Neuronal stem cell (in vitro differentiated cells): Measurements from ENCODE around the gene OAS2.

Source experiments
- DNase-seq: peaks from one replicate; pipeline ENCODE4 v3.0.0-alpha.2; 2013; ENCODE audit warnings: low spot score
- H2AFZ ChIP-seq: one replicate; pipeline ENCODE4 v1.6.1; 2013; ENCODE audit warnings: mild to moderate bottlenecking, low read length, inconsistent platforms
- H2AK5ac ChIP-seq: 2 replicates; pipeline ENCODE4 v1.6.1; 2013; ENCODE audit warnings: low read depth, mild to moderate bottlenecking, inconsistent platforms, low read length, moderate library complexity, mixed read lengths
- H2BK120ac ChIP-seq: 2 replicates; pipeline ENCODE4 v1.6.1; 2013; ENCODE audit warnings: low read depth, mild to moderate bottlenecking, inconsistent platforms, low read length, moderate library complexity, mixed read lengths
- H2BK12ac ChIP-seq: one replicate; pipeline ENCODE4 v1.6.1; 2013; ENCODE audit warnings: low read length, inconsistent platforms
- H2BK15ac ChIP-seq: 2 replicates; pipeline ENCODE4 v1.6.1; 2013; ENCODE audit warnings: mild to moderate bottlenecking, low read length, inconsistent platforms, mixed read lengths
- H2BK5ac ChIP-seq: one replicate; pipeline ENCODE4 v1.6.1; 2013; ENCODE audit warnings: inconsistent platforms, mild to moderate bottlenecking, low read length, moderate library complexity
- H3K14ac ChIP-seq: one replicate; pipeline ENCODE4 v1.6.1; 2013; ENCODE audit warnings: low read length, inconsistent platforms
- H3K18ac ChIP-seq: 2 replicates; pipeline ENCODE4 v1.6.1; 2013; ENCODE audit warnings: low read length, inconsistent platforms
- H3K23ac ChIP-seq: 2 replicates; pipeline ENCODE4 v1.6.1; 2013; ENCODE audit warnings: low read depth, mild to moderate bottlenecking, mixed read lengths, low read length, inconsistent platforms; ENCODE audit not compliant: poor library complexity
- H3K27ac ChIP-seq: replicated peaks from 3 replicates; pipeline ENCODE4 v1.5.1; 2013; ENCODE audit warnings: low read length, inconsistent platforms
- H3K27me3 ChIP-seq, 3 experiments: 2 replicates each; pipeline ENCODE4 v1.6.1; 2013; ENCODE audit warnings: low read length in 3 of 3, mild to moderate bottlenecking in 2 of 3, inconsistent platforms in 1 of 3, low read depth in 1 of 3, mixed read lengths in 1 of 3, moderate library complexity in 1 of 3; ENCODE audit not compliant: control insufficient read depth in 3 of 3, insufficient read depth in 3 of 3
- H3K36me3 ChIP-seq, 2 donors: replicated peaks in 1 of 2; 2 replicates each; pipeline ENCODE4 v1.6.1; 2013; ENCODE audit warnings: low read length in 2 of 2; ENCODE audit not compliant: control insufficient read depth in 2 of 2, insufficient read depth in 2 of 2
- H3K4ac ChIP-seq: 2 replicates; pipeline ENCODE4 v1.6.1; 2013; ENCODE audit warnings: inconsistent platforms, mild to moderate bottlenecking, low read length, moderate library complexity
- H3K4me1 ChIP-seq, 2 donors: 1 replicate in 1 of 2; 2 replicates in 1 of 2; pipeline ENCODE4 v1.6.1; 2013; ENCODE audit warnings: low read length in 2 of 2, low read depth in 1 of 2; ENCODE audit not compliant: control insufficient read depth in 2 of 2, insufficient read depth in 1 of 2
- H3K4me2 ChIP-seq: one replicate; pipeline ENCODE4 v1.6.1; 2013; ENCODE audit warnings: mild to moderate bottlenecking, low read length, inconsistent platforms; ENCODE audit not compliant: insufficient read depth, poor library complexity, severe bottlenecking
- H3K4me3 ChIP-seq, 2 donors: 2 replicates each; pipeline ENCODE4 v1.5.1; 2013; ENCODE audit warnings: low read length in 2 of 2, mild to moderate bottlenecking in 2 of 2, inconsistent platforms in 1 of 2, moderate library complexity in 1 of 2
- H3K79me1 ChIP-seq: one replicate; pipeline ENCODE4 v1.6.1; 2013; ENCODE audit warnings: low read depth, mild to moderate bottlenecking, inconsistent platforms, low read length, moderate library complexity
- H3K9ac ChIP-seq: one replicate; pipeline ENCODE4 v1.6.1; 2013; ENCODE audit warnings: mild to moderate bottlenecking, low read depth, low read length, inconsistent platforms; ENCODE audit not compliant: poor library complexity
- H3K9me3 ChIP-seq, 2 donors: replicated peaks in 1 of 2; 2 replicates each; pipeline versions ENCODE3 to v1.6.1; 2013; ENCODE audit warnings: low read length in 2 of 2, mild to moderate bottlenecking in 2 of 2, inconsistent platforms in 1 of 2, low read depth in 1 of 2, mixed read lengths in 1 of 2, moderate library complexity in 1 of 2; ENCODE audit not compliant: control insufficient read depth in 2 of 2, insufficient read depth in 1 of 2
- H4K8ac ChIP-seq: one replicate; pipeline ENCODE4 v1.6.1; 2013; ENCODE audit warnings: low read depth, mild to moderate bottlenecking, inconsistent platforms, low read length, moderate library complexity
- H4K91ac ChIP-seq: one replicate; pipeline ENCODE4 v1.6.1; 2013; ENCODE audit warnings: low read length, low read depth, mild to moderate bottlenecking, inconsistent platforms; ENCODE audit not compliant: poor library complexity
- WGBS, 2 donors: extraction: QIAGEN DNeasy Blood & Tissue Kit; methylation state at CpG; one replicate each; pipeline ENCODE4 v1.1.7; 2013; ENCODE audit warnings: missing lambda C conversion rate in 2 of 2, mixed read lengths in 1 of 2; ENCODE audit not compliant: insufficient read length in 2 of 2, insufficient replicate concordance in 1 of 2; ENCODE audit errors: extremely low coverage in 2 of 2; 5-methylcytosine and 5-hydroxymethylcytosine counted together

OAS2 gene

GRCh38 chr12:113056381-113056630 is 78.0 kb downstream of the OAS2 start:
- Histone ChIP-seq H2BK120ac (peak overlapping the region; percentile 26), H3K4ac (no peak overlapping the region), H4K91ac (no peak overlapping the region), H2BK12ac (no peak overlapping the region), H4K8ac (no peak overlapping the region), H3K4me1 (no peaks in the 10 kb centered on the region), H2BK5ac (no peak overlapping the region), H3K27ac (no peak overlapping the region), H2AK5ac (no peak overlapping the region), H3K9ac (peak overlapping the region; percentile 86), H3K4me2 (peak overlapping the region; percentile 80), H3K4me3 (peak overlapping the region; percentile 47 to 89), H2AFZ (peak overlapping the region; percentile 90), H3K36me3 (peaks cover 0 to 2% of the 10 kb centered on the region in 2 donors), H3K79me1 (peaks cover 2% of the 10 kb centered on the region), H3K23ac (no peak overlapping the region), H2BK15ac (no peak overlapping the region), H3K14ac (no peak overlapping the region), H3K9me3 (no peaks in the 10 kb centered on the region), H3K18ac (peak overlapping the region; percentile 95), H3K27me3 (peaks cover 0 to 68% (median 15%) of the 10 kb centered on the region in 3 experiments)
- DNase-seq, result no peak
- no CpG with 5 or more reads among the region's 8 CpGs for WGBS, 2 donors

- peak within 1 kb of the TSS; percentile 86 for H3K9ac ChIP-seq
- peak within 1 kb of the TSS; percentile 80 for H3K4me2 ChIP-seq
- H2BK120ac ChIP-seq, result peak within 1 kb of the TSS; percentile 26
- no peak within 1 kb of the TSS for H2BK12ac ChIP-seq
- H3K14ac ChIP-seq, result peak within 1 kb of the TSS; percentile 40
- H3K27me3 ChIP-seq, result peaks cover 0 to 66% (median 15%) of the 10 kb centered on the region in 3 experiments
- peaks cover 2% of the 10 kb centered on the region for H3K79me1 ChIP-seq
- H3K27ac ChIP-seq, result no peak within 1 kb of the TSS
- peak within 1 kb of the TSS; percentile 18 for H3K23ac ChIP-seq
- H3K36me3 ChIP-seq, result peaks cover 0 to 2% of the 10 kb centered on the region in 2 donors
- H2BK15ac ChIP-seq, result peak within 1 kb of the TSS; percentile 26
- no peak within 1 kb of the TSS for H4K8ac ChIP-seq
- H3K4ac ChIP-seq, result no peak within 1 kb of the TSS
- peak within 1 kb of the TSS; percentile 90 for H2AFZ ChIP-seq
- no peaks in the 10 kb centered on the region for H3K9me3 ChIP-seq
- H3K4me3 ChIP-seq, result peak within 1 kb of the TSS; percentile 47 to 89
- peak within 1 kb of the TSS; percentile 64 for H2AK5ac ChIP-seq
- no CpG with 5 or more reads among the region's 94 CpGs for WGBS, 2 donors
- H2BK5ac ChIP-seq, result no peak within 1 kb of the TSS
- peak within 1 kb of the TSS; percentile 95 for H3K18ac ChIP-seq
- H4K91ac ChIP-seq, result no peak within 1 kb of the TSS
- no peak for DNase-seq
- no peaks in the 10 kb centered on the region for H3K4me1 ChIP-seq
Measured at GRCh38 chr12:113056631-113057488, 78.5 kb downstream of the OAS2 start, which contains the start of gene DTX1. Gene DTX1, plus strand, starts transcription at chr12:113056730. Its CDS starts 1,463 bp downstream, at chr12:113058193.

- peaks cover 6% of the 10 kb centered on the region in 2 donors for H3K4me1 ChIP-seq
- no peak overlapping the region for H2BK5ac ChIP-seq
- H4K8ac ChIP-seq, result no peak overlapping the region
- H3K79me1 ChIP-seq, result peaks cover 2% of the 10 kb centered on the region
- H3K4me2 ChIP-seq, result peak overlapping the region; percentile 80
- DNase-seq, result no peak
- H3K36me3 ChIP-seq, result peaks cover 0 to 2% of the 10 kb centered on the region in 2 donors
- H3K18ac ChIP-seq, result peak overlapping the region; percentile 92
- H2BK120ac ChIP-seq, result no peak overlapping the region
- no peak overlapping the region for H2BK12ac ChIP-seq
- H3K9me3 ChIP-seq, result no peaks in the 10 kb centered on the region
- H2AFZ ChIP-seq, result peak overlapping the region; percentile 90
- H3K27me3 ChIP-seq, result peaks cover 0 to 62% (median 15%) of the 10 kb centered on the region in 3 experiments
- H4K91ac ChIP-seq, result no peak overlapping the region
- H3K27ac ChIP-seq, result no peak overlapping the region
- peak overlapping the region; percentile 64 for H2AK5ac ChIP-seq
- H3K4ac ChIP-seq, result no peak overlapping the region
- H3K23ac ChIP-seq, result peak overlapping the region; percentile 36
- WGBS, 2 donors, result no CpG with 5 or more reads among the region's 44 CpGs
- no peak overlapping the region for H3K9ac ChIP-seq
- peak overlapping the region; percentile 26 for H2BK15ac ChIP-seq
- H3K4me3 ChIP-seq, result peak overlapping the region in 1 of 2 donors; percentile 47
- H3K14ac ChIP-seq, result peak overlapping the region; percentile 60
Measured at GRCh38 chr12:113057565-113058485, 79.5 kb downstream of the OAS2 start.
